Transverse colon (tissue), 3 donors: ENCODE measurements around the gene EEFSEC.

Experiments
- EP300 ChIP-seq: sonication (generic); formaldehyde crosslinking; IDR thresholded peaks from one replicate; pipeline ENCODE4 v1.6.1; 2017; ENCODE audit warnings: antibody characterized with exemption, low read depth
- POLR2A ChIP-seq: fragments of 450-650 bp; IDR thresholded peaks from one replicate; pipeline ENCODE4 v1.6.1; 2016; ENCODE audit warnings: antibody characterized with exemption, mild to moderate bottlenecking, moderate library complexity
- TF ChIP-seq, protein P1 (sequence below), 5 experiments: fragments of 200-600 bp in 3 of 5; fragments of 450-650 bp in 2 of 5; sonication (generic) in 3 of 5; IDR thresholded peaks; 1 replicate in 2 of 5; 2 replicates in 3 of 5; pipeline ENCODE4 v1.5.1; 2016 to 2017; ENCODE audit warnings: antibody characterized with exemption in 5 of 5, inconsistent platforms in 3 of 5, mild to moderate bottlenecking in 2 of 5, moderate library complexity in 1 of 5

DNA sequence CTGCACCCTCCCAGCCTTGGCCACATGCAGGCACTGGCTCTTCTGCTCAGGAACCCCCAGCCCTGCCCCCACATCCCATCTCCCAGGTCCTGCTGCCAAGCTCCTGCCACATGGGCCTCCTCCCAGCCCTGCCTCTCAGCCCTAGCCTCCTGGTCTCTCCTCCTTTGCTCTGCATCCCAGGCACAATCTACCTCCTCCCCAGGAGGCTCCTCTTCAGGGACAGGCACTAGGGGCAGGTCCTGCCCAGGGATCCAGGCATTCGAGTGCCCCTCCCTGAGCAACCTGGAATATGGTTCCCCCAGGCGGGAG lies 301.0 kb downstream of the EEFSEC start:
- TF ChIP-seq POLR2A: no peak
- no peak for TF ChIP-seq EP300
- TF ChIP-seq, protein P1, sequence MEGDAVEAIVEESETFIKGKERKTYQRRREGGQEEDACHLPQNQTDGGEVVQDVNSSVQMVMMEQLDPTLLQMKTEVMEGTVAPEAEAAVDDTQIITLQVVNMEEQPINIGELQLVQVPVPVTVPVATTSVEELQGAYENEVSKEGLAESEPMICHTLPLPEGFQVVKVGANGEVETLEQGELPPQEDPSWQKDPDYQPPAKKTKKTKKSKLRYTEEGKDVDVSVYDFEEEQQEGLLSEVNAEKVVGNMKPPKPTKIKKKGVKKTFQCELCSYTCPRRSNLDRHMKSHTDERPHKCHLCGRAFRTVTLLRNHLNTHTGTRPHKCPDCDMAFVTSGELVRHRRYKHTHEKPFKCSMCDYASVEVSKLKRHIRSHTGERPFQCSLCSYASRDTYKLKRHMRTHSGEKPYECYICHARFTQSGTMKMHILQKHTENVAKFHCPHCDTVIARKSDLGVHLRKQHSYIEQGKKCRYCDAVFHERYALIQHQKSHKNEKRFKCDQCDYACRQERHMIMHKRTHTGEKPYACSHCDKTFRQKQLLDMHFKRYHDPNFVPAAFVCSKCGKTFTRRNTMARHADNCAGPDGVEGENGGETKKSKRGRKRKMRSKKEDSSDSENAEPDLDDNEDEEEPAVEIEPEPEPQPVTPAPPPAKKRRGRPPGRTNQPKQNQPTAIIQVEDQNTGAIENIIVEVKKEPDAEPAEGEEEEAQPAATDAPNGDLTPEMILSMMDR (IDR thresholded peaks at IDR 0.05): no peak
